Activated CD8-positive, alpha-beta memory T cell treated with anti-CD3 and anti-CD28 coated beads, Interleukin-2, amount 10 ng/mL, durations not matched to agents 7 days and 5 days (primary cell): ENCODE data around the gene SELENOP. TPM values are rescaled to one million over a fixed set of nuclear protein-coding genes. Genes with fewer than 3 reads are reported as not detected.

Source experiments
- ATAC-seq: fragments of 150-1000 bp; cut with Tn5 transposase; one replicate; pipeline ENCODE4 v1.10.0; 2021; ENCODE audit warnings: moderate library complexity
- CTCF ChIA-PET: fragments of 350-600 bp; sonication (Branson Sonifier 250); formaldehyde crosslinking; loops from one replicate; lab custom pipeline; 2021; ENCODE audit warnings: antibody characterized with exemption; lab: Charles Lee
- DNase-seq: peaks from one replicate; pipeline ENCODE4 v3.0.0-alpha.2; 2020
- H3K27ac Mint-ChIP-seq: one replicate; pipeline ENCODE4 v1.8.0; 2021; ENCODE audit warnings: mild to moderate bottlenecking, mixed read lengths
- H3K27me3 Mint-ChIP-seq: one replicate; pipeline ENCODE4 v1.8.0; 2021; ENCODE audit warnings: mixed read lengths
- H3K36me3 Mint-ChIP-seq: one replicate; pipeline ENCODE4 v1.8.0; 2021; ENCODE audit warnings: mild to moderate bottlenecking, mixed read lengths
- H3K4me1 Mint-ChIP-seq: one replicate; pipeline ENCODE4 v1.8.0; 2021; ENCODE audit warnings: mixed read lengths
- H3K4me3 Mint-ChIP-seq: one replicate; pipeline ENCODE4 v1.8.0; 2021; ENCODE audit warnings: mild to moderate bottlenecking, moderate library complexity, mixed read lengths
- H3K9me3 Mint-ChIP-seq: one replicate; pipeline ENCODE4 v1.8.0; 2022; ENCODE audit warnings: low read depth, mixed read lengths
- total RNA-seq, 2 experiments: library from RNA; stranded (reverse); gene quantifications; one replicate each; pipeline ENCODE4 v1.2.3, GENCODE V29; 2021

The SELENOP gene
- total RNA-seq, 2 experiments from 2014 or later: 0.12 to 0.53 TPM

DNA sequence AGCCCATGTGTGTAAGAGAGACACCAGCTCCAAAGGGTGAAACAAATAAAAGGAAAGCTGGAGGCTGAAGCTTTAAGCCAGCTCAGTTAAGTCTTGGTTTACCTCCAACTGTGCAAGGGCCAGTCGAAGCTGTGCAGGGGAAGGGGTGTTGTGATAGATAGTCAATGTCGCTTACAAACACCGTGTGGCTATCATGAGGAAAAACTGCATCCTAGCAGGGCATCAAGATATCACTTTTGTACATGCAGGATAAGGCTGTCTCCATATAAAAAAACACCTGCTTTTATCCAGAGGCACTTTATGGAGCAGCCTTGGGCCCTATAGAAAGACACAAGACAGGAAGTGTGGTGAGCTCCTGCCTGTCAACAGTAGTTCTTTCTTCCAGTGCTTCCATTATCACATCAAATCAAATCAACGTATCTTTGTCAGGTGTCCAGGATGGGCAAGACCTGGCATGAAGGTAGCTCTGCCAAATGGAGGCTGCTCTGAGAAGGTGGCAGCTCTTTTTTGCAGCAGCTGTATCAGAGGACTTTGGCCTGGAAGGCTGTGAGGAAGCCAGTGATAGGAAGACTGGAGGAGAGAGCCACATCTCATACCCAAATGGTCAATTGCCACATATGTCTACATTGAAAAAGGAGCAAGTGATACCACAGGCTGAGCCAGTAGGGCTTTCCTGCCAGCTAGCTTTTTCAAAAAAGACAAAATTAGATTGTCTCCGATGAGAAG lies 29.3 kb upstream of the SELENOP start:
- Mint-ChIP-seq H3K4me3 (no peak overlapping the region), H3K4me1 (no peaks in the 10 kb centered on the region), H3K27ac (no peak overlapping the region), H3K9me3 (no peaks in the 10 kb centered on the region), H3K27me3 (peaks cover 10% of the 10 kb centered on the region), H3K36me3 (no peaks in the 10 kb centered on the region)
- DNase-seq (no peak), ATAC-seq (no peak)
- CTCF ChIA-PET: no interaction called here

- peaks cover 10% of the 10 kb centered on the region for H3K27me3 Mint-ChIP-seq
- no peaks in the 10 kb centered on the region for H3K9me3 Mint-ChIP-seq
- DNase-seq: no peak
- no peak overlapping the region for H3K27ac Mint-ChIP-seq
- ATAC-seq: no peak
- H3K36me3 Mint-ChIP-seq: no peaks in the 10 kb centered on the region
- no peaks in the 10 kb centered on the region for H3K4me1 Mint-ChIP-seq
- CTCF ChIA-PET: no interaction called here
- H3K4me3 Mint-ChIP-seq: no peak overlapping the region
Observed at GRCh38 chr5:42840269-42840668, 28.6 kb upstream of the SELENOP start.

GRCh38 chr5:42839196-42839595 lies 27.5 kb upstream of the SELENOP start:
- no peaks in the 10 kb centered on the region for H3K9me3 Mint-ChIP-seq
- CTCF ChIA-PET: no interaction called here
- H3K4me1 Mint-ChIP-seq: no peaks in the 10 kb centered on the region
- H3K27me3 Mint-ChIP-seq: peaks cover 10% of the 10 kb centered on the region
- H3K4me3 Mint-ChIP-seq: no peak overlapping the region
- DNase-seq: no peak
- H3K36me3 Mint-ChIP-seq: no peaks in the 10 kb centered on the region
- no peak for ATAC-seq
- no peak overlapping the region for H3K27ac Mint-ChIP-seq

GRCh38 chr5:42837601-42838000 lies 25.9 kb upstream of the SELENOP start:
- Mint-ChIP-seq H3K9me3 (no peaks in the 10 kb centered on the region), H3K27me3 (peaks cover 5% of the 10 kb centered on the region), H3K27ac (no peak overlapping the region), H3K4me3 (no peak overlapping the region), H3K36me3 (no peaks in the 10 kb centered on the region), H3K4me1 (no peaks in the 10 kb centered on the region)
- DNase-seq (no peak), ATAC-seq (no peak)
- CTCF ChIA-PET: no interaction called here

- no peaks in the 10 kb centered on the region for H3K36me3 Mint-ChIP-seq
- H3K27ac Mint-ChIP-seq: no peak overlapping the region
- DNase-seq (no peak), ATAC-seq (no peak)
- no peak overlapping the region for H3K4me3 Mint-ChIP-seq
- H3K9me3 Mint-ChIP-seq: no peaks in the 10 kb centered on the region
- no peaks in the 10 kb centered on the region for H3K4me1 Mint-ChIP-seq
- H3K27me3 Mint-ChIP-seq: peaks cover 8% of the 10 kb centered on the region
- CTCF ChIA-PET: no interaction called here
Observed at GRCh38 chr5:42836070-42836769, 24.5 kb upstream of the SELENOP start.

- CTCF ChIA-PET: no interaction called here
- Mint-ChIP-seq H3K36me3 (no peaks in the 10 kb centered on the region), H3K27me3 (peaks cover 4% of the 10 kb centered on the region), H3K27ac (no peak overlapping the region), H3K4me1 (no peaks in the 10 kb centered on the region), H3K9me3 (no peaks in the 10 kb centered on the region), H3K4me3 (no peak overlapping the region)
- DNase-seq: no peak
- no peak for ATAC-seq
Observed at GRCh38 chr5:42832060-42832459, 20.4 kb upstream of the SELENOP start.

DNA sequence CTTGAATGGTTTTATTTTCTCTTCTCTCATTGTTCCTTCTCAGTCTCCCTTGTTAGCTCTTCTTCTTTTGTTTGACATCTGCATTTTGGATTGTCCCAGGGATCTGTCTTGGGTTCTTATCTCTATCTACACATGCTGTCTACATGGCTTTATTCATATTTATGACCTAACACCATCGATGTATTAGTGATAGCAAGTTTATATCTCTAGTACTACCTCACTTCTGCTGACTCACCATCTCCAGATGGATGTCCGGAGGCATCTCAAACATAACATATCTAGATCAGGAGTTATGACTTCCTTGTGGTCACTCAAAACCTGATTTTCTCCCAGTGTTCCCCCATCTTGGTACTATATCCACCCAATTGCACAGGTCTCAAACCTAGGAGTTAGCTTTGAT lies 19.2 kb upstream of the SELENOP start:
- Mint-ChIP-seq H3K27ac (no peak overlapping the region), H3K36me3 (no peaks in the 10 kb centered on the region), H3K4me3 (no peak overlapping the region), H3K4me1 (no peaks in the 10 kb centered on the region), H3K9me3 (no peaks in the 10 kb centered on the region), H3K27me3 (peaks cover 4% of the 10 kb centered on the region)
- CTCF ChIA-PET: no interaction called here
- DNase-seq (no peak), ATAC-seq (no peak)

DNA sequence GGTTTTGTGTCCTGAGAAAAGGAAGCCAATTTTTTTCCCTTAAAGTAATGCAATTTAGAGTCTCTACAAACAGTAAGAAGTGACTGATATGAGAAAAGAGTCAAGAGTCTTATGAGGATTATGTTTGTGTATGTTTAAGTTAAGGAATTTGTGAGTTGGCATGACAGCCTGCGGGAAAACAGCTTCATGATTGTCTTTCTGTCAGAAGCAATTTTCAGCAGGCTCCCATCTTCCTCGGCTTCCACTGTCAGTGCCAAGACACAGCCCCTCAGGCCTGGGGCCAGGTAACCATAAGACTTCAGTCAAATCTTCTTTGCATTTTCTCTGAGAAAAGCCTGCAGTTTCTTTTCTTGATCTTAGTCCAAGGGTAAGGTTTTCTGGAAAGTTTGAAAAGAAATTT lies 17.0 kb upstream of the SELENOP start:
- ATAC-seq (no peak), DNase-seq (no peak)
- Mint-ChIP-seq H3K36me3 (no peaks in the 10 kb centered on the region), H3K27ac (no peak overlapping the region), H3K27me3 (peaks cover 4% of the 10 kb centered on the region), H3K9me3 (no peaks in the 10 kb centered on the region), H3K4me3 (no peak overlapping the region), H3K4me1 (no peaks in the 10 kb centered on the region)
- CTCF ChIA-PET: no interaction called here

- H3K4me1 Mint-ChIP-seq: no peaks in the 10 kb centered on the region
- peaks cover 4% of the 10 kb centered on the region for H3K27me3 Mint-ChIP-seq
- DNase-seq: no peak
- no peak overlapping the region for H3K27ac Mint-ChIP-seq
- CTCF ChIA-PET: interaction anchor here (0.6 kb wide), 1 partner anchor 943 kb away, joined by 3 read pairs; no protein-coding TSS in a partner anchor
- H3K4me3 Mint-ChIP-seq: no peak overlapping the region
- H3K9me3 Mint-ChIP-seq: no peaks in the 10 kb centered on the region
- ATAC-seq: no peak
- no peaks in the 10 kb centered on the region for H3K36me3 Mint-ChIP-seq
Observed at GRCh38 chr5:42826757-42827515, 15.2 kb upstream of the SELENOP start.

DNA sequence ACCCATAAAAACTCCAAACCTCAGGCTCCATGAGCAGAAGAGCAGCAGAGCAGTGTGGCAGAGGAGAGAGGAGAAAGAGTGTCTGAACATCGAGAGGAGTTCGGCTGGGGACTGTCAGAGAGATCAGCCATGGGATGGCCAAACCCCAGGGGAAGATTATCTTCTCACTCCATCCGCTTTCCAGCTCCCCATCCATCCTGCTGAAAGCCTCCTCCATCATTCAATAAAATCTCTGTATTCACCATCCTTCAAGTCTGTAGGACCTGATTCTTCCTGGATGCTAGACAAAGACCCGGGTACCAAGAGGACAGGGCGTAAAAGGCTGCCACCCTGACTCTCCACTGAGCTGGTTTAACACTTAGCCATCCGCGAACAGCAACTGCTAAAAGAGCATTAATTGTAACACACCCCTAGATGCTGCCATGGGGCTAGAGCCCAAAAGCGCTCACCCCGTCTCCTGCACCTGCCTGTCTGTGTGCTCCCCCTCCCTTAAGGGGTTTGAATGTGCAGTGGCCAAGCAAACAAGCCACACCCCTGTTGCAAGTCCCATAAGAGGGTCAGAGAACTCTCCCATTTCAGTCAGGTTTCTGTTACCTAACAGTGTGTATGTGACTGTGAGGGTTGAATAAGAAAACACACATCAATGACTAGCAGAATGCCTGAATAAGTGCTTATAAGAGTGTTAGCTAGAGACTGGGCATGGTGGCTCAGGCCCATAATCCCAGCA lies 13.9 kb upstream of the SELENOP start:
- Mint-ChIP-seq H3K36me3 (no peaks in the 10 kb centered on the region), H3K4me1 (no peaks in the 10 kb centered on the region), H3K27ac (no peak overlapping the region), H3K27me3 (no peaks in the 10 kb centered on the region), H3K9me3 (no peaks in the 10 kb centered on the region), H3K4me3 (no peak overlapping the region)
- CTCF ChIA-PET: no interaction called here
- ATAC-seq: no peak
- no peak for DNase-seq

DNA sequence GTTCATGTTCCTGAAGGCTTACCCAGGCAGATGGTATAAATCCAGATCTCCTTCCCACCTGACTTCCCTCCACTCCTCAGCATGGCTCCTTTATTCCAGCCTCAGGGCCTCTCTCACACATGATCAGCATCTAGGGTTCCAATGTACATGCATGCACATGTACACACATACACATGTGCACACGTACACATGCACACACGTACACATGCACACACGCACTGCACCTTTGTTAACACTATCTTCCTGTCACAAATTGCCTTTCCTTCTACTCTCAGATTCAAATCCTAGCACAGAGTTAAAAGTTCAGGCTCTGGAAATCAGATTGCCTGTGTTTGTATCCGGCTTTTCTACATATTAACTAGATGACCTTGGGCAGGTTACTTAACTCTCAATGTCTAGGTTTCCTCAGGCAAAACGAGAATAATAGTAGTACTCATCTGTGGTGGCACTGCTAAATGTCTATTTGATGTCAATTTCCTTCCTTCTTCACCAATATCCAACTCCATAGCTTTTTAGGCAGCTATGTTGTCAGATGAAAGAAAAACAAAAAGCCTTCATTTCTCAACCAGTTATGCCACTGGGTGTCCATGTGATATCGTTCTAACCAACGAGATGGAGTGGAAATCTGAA lies 12.8 kb upstream of the SELENOP start:
- CTCF ChIA-PET: interaction anchor here (0.8 kb wide), 1 partner anchor 9 kb away, joined by 3 read pairs; no protein-coding TSS in a partner anchor
- no peak overlapping the region for H3K27ac Mint-ChIP-seq
- no peak for DNase-seq

DNA sequence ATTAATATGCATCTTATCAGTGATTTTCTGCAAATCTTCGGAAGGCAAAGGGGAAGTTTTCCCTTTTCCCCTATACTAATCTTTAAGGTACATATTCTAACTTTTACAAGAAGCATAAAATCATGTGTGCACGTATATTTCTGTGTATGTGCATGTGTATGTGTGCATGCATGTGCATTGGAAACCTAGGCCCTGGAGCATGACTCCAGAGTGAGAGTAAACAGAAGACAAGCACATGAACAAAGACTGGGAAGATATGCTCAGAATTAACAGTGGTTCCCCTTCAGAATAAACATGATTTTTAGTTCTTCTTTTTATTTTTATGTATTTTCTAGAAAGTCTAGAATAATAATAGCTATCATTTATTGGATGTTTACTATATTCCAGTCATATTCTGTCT lies 10.9 kb upstream of the SELENOP start:
- DNase-seq (no peak), ATAC-seq (no peak)
- Mint-ChIP-seq H3K4me3 (no peak overlapping the region), H3K27me3 (no peaks in the 10 kb centered on the region), H3K9me3 (no peaks in the 10 kb centered on the region), H3K36me3 (no peaks in the 10 kb centered on the region), H3K4me1 (no peaks in the 10 kb centered on the region), H3K27ac (no peak overlapping the region)
- CTCF ChIA-PET: no interaction called here

More for the DNA sequence above, 12.8 kb upstream of the SELENOP start:
- no peak for ATAC-seq
- Mint-ChIP-seq H3K4me1 (no peaks in the 10 kb centered on the region), H3K27me3 (no peaks in the 10 kb centered on the region), H3K9me3 (no peaks in the 10 kb centered on the region), H3K4me3 (no peak overlapping the region), H3K36me3 (no peaks in the 10 kb centered on the region)

- CTCF ChIA-PET: no interaction called here
- Mint-ChIP-seq H3K27me3 (no peaks in the 10 kb centered on the region), H3K4me1 (no peaks in the 10 kb centered on the region), H3K27ac (no peak overlapping the region), H3K4me3 (no peak overlapping the region), H3K36me3 (no peaks in the 10 kb centered on the region), H3K9me3 (no peaks in the 10 kb centered on the region)
- DNase-seq: no peak
- ATAC-seq: no peak
Observed at GRCh38 chr5:42819745-42820144, 8.1 kb upstream of the SELENOP start.
